DMS53 (cell line): ENCODE measurements around the gene EPB41L2.
"Not testable (repeated sequence)": the region's sequence is repeated elsewhere in the genome, so short reads cannot be mapped to it uniquely, and the experiment has no call there.

Experiments
- DNase-seq: peaks from one replicate; lab custom pipeline; 2025; lab: John Stamatoyannopoulos, UW

EPB41L2 gene

DNA sequence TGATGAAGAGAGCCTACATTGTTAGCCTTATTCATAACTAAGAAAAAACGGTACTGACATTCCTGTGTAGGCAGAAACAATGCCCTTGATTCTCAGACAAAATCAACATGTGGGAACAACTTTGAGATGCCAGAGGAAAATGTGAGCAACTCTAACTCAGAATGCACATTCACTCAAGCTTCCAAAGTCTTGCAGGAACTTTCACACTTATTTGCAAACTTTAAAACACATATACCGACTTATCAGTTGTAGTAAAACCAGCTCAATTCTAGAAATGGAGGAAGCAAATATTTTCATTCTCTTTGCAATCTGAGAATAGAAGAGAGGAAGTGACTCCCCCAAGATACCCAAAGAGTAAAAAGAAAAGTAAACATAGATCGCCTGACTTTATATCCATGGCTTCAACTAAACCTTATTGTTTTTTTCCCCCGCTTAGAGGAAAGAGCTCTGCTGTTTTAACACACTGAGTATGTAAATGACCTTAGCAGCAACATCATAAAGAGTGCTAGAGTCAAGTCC lies 117.6 kb downstream of the EPB41L2 start:
- DNase-seq, result no peak

DNA sequence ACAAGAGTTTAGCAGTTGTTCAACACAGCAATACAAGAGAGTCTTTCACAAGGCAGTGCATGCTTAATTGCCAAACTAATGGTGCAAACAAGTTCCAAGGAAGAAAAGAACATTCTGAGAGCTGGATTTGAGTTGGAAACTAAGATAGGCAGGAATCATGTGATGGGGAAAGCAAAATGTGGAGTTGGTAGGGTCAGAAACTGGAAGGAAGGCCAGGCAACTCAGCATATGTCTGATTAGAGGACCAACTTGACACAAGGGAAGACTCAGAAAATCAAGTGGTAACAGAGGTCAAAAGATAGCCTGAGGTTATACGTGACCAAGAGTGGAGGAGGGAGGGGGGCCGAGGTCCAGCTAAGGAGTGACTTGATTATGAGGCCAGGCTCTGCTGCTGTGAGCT lies 118.6 kb downstream of the EPB41L2 start:
- DNase-seq, result no peak

DNA sequence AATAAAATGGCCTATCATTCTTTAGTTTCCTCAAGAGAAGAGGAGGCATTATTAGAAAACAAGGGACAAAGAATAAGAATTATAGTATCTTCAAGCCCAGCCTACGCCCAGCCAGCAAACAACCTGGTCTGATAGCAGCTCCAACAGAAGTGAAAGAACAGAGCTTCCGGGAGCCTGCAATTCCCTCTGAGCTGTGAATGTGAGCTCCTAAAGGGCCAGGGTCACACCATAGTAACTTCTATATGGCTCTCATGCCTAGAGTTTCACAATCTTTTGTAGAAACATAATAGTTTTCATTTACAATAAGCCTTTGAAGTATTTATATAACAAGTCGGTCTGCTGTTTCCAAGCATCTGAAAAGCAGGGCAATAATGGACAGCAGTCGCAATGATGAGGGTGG lies 119.3 kb downstream of the EPB41L2 start:
- no peak for DNase-seq

DNA sequence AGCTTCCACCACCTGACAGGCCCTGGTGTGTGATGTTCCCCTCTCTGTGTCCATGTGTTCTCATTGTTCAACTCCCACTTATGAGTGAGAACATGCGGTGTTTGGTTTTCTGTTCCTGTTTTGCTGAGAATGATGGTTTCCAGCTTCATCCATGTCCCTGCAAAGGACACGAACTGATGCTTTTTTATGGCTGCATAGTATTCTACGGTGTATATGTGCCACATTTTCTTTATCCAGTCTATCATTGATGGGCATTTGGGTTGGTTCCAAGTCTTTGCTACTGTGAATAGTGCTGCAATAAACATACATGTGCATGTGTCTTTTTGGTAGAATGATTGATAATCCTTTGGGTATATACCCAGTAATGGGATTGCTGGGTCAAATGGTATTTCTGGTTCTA lies 120.3 kb downstream of the EPB41L2 start:
- DNase-seq, result not testable (repeated sequence)

DNA sequence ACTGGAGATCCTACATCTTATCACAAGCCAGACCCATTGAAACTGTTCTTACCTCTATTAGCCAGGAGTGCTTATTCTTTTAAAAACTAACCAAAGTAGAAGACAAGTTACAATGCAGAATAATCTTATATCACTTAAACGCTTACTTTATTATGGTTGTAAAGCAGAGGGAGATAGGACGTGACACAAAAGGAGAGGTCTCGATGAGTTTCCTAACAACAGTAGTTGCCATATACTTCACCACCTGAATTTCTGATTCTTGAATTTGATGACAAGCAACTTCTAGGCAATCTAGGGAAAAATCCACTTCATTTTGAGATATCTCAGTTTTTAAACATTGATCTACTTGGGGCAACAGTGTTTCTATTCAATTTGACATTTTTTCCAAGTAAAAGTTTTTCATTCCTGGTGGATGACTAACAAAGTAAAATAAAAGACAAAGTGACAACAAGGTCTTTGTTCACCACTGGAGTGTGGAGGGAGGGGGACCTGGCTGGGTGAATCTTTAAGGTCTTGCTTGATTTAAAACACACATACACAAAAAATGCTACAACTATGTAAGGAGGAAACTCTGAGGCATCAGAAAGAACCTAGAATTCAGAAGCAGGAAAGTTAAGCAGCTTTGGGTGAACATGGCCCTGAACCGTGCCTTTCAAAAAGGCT lies 125.0 kb downstream of the EPB41L2 start:
- DNase-seq, result no peak

DNA sequence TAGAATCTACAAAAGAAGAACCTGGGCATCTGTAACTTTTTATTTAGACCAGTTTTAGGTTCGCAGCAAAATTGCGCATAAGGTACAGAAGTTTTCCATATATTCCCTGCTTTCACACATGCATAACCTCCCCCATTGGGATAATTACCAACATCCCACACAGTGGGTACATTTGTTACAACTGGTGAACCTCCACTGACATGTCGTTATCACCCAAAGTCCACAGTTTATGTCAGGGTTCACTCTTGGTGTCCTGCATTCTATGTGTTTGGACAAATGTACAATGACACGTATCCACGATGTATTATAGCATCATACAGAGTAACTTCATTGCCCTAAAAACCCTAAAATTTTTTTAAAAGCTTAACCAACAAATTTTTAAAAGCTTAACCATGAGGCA lies 126.1 kb downstream of the EPB41L2 start:
- no peak for DNase-seq

DNA sequence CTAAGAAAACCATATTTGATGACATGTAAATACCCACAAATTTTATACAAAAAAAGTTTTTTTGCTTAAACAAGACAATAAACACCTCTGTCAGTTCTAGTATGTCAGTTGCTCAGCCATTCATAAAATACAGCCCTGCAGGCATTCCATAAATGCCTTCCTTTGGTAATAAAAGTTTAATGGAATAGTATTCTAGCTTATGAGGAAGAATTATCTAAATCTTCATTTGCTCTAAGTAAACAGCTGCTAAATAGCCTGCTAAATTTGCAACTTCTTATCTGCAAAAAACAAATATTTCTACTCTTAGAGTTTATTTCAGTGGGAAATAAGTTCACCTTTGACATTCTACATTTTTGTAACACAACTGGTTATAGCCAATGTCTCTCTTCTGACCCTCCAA lies 127.1 kb downstream of the EPB41L2 start:
- no peak for DNase-seq

DNA sequence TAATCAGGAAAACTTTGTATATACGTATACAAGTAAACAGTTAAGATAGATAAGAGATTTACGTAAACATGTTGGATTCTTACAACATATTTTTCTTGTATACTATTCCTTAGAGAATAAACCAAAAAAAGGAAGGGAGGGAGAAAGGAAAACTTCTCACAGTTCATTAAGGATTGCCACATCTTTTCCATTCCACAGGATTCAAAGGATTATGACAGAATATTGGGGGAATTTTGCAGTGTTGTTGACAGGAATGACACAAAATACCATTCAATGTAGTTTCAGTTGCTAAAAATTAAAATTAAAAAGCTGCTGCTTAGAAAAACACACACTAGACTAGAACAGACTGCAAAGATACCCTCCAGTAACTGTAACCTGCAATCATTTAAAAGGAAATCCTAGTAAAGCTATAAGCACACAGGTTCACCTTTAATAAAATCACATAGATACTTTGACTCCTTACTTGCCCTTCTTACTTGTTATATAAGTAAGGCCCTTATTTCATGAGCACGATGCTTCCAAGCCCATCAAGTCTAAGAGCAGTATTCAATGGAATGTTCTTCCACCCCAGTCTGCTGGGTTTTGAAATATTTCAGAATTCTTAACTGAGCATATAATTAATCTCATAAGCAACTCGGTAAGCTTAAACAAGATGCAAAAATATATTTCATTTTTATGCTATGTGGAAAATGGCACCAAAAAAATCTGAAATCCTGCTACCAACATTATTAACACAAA lies 128.0 kb downstream of the EPB41L2 start:
- DNase-seq, result no peak

DNA sequence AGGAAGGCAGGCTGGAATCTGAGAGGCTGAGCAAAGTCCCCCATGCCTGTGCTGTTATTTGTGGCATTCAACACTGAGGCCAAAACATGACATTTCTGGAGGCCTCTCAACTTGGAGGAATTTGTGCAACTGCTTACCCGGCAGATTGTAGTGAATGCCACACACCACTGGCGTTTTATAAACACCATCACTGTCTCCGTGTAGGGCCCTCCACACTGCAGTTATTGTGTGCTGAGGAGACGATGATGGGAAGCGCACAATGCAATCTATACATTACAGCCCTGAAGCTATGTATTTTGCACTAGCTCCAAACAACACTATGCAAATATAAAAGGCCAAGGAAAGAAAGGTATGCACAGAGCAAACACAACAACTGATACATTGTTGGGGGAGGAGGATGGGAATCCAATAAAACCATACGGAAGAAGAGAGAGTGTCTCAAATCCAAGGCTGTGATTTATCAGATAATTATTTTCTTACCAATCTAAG lies 129.3 kb downstream of the EPB41L2 start:
- no peak for DNase-seq

DNA sequence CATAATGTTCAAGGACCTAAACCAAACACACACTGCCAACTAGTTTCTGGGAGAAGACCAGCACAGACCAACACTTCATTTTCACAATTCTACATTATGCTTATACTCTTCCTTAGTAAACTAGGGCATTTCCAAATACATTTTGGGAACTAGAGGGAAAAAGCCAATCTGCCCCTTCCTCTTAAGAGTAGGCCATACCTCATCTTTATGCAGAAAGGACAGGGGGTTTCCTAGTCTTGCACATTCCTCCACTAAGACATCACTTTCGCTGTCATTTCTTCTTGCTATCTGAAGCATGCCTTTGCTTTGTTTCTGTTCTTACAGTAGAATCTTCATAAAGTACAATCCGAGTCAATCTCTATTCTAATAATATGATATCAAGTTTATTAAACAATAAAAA lies 130.1 kb downstream of the EPB41L2 start:
- no peak for DNase-seq

DNA sequence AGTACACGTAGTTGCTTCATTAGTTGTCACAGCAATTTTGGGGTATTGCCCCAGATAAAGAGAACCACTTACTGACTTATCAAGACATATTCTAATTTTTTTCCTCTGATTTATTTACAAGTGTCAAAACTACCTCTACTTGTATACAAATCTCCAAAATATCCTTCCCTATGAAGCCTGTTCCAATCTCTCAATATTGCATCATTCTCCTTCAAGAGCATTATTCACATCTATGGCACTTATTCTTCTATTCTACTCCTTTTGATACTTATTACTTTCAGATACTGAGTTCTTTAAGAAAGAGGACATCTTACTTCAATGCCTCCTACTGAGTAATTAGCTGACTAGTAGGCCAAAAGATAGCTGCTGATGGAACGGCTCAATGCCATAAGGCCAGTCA lies 130.6 kb downstream of the EPB41L2 start:
- no peak for DNase-seq

DNA sequence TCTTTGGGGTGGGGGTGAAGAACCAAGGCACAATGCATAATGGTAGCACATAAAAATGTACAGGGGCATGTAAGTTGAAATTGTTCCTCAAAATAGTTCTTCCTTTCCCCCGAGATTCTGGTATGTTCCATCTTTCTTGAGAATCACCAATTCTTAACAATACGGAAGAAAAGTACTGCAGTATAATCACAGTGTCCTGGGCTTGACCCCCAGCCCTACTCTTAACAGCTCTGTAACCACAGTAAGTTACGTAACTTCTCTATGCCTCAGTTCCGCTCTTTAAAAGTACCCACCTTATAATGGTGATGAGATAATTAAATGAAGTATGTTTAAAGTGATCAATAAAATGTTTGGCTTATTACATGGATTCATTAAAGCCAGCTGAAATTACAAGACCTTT lies 131.4 kb downstream of the EPB41L2 start:
- no peak for DNase-seq

DNA sequence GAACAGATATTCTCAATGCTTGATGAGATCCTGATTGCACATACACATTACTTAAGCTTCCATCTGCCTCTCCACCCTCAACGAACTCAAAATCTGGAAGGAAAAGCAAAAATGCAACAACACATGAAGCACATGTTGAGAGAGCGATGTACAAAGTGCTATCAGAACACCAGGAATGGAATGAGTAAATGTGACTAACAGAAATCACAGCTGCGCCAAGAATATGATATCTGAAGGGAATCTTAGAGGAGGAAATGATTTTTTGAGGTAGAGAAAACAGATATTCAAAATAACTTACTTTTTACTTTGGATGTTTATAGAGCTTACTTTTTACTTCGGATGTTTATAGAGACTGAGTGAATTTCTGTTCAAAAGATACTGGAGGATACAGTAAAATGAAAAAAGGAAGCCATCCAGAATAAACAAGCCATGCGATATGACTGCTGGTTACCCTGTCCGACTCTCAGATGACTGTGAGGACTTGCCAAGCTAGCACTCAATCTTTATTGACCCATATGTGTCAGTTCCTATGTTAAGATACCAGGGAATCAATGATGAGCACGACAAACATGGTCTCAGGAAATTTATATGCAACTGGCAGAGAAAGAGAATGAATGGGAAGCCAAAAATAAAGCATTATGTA lies 133.9 kb downstream of the EPB41L2 start:
- no peak for DNase-seq

DNA sequence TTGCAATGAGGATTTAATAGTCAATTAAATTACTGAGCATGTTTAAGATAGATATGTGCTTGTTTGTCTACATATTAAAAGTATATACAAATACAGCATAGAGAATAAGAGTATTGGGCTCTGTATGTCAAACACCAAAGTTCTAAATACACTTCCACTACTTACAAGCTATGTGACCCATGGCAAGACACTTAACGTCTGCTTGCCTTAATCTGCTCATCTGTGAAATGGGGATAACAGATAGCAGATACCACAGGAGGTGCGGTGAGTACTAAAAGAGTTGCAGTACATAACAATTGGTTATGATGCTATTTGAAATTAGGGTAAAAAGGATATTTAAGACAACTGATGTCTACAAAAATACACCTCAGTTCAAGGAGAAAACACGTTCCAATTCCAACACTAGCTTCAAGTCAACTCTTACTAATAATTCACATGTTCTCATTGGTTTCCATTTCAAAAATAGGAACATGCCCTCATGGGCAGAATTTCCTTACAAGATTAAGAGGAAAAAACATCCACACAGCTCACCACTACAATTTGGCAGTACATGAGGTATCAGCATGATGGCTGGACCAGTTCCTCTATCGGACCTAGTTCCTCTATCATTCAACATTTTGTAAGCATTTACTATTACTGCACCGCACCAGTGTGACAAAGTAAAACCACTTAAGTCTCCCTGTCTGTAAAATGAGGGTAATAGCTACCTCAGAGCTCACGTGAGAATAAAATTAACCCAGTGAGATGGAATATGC lies 134.7 kb downstream of the EPB41L2 start:
- DNase-seq, result no peak

DNA sequence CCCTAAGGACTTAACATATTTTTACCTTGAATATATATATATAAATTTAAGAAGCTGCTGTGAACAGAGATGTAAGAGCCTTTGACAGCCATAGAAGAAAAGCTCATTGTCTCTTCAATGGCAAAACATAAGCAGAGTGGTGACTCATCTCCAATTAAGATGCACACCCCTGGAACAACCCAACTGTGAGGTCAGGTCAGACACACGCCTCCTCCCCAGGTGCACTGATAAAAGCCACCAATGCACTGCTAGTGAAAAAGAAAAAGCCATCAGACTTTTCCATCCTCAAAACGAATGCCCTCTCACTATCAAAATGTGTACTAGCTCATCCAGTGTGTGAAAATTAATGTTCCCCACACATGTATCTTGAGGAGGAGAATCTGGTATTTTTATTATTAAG lies 135.7 kb downstream of the EPB41L2 start:
- DNase-seq, result peak; percentile 55

DNA sequence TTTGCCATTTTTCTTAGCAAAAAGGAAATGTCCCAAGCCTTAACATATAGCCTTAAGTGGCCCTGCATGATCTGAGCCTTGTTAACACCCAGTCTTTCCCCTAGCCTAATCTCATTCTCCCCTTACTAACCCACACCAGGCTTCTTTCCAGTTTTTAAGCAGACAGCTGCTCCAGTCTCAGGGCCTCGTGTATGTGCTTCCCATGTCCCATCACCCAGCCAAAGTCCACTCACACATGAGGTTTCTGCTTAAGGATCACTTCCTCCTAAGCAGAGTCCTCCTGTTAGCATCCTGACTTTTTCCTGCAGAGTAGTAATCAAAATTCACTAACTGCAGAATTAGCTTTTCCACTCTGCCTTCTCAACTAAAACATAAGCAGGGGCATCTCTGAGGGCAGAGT lies 139.7 kb downstream of the EPB41L2 start:
- DNase-seq, result no peak

DNA sequence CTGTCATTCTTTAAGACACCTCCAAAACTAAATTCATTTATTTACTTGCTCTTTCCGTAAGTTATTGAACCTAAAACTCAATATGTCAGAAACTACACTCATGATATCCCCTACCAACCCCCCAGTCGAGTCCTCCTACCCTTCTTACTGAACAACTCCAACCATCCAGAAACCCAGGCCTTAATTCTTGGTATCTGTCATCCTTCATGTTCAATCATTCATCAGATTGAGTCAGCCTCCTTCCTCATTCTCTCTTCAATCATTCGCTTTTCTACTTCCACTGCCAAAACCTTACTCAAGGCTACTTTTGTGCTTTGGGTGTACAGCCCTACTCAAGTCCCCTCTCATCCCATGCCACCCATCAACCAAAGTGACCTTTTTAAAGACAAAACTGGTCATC lies 140.1 kb downstream of the EPB41L2 start:
- no peak for DNase-seq

DNA sequence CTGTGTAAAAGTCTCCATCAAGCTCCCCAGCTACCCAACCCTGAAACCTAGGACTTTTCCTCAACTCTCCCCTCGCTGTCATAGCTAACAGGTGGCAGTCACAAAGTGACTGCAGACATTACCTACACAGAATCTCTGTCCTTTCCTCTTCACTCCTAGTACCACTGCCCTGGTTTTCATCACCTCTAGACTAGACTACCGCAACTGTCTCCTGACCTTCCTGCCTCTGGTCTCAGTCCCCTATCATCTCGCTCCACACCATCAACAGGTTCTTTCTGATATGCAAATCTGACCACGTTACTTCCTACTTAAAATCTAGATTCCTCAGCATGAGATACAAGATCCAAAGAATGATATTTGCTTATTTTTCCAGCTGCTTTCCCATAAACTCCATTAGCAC lies 142.1 kb downstream of the EPB41L2 start:
- DNase-seq, result no peak

DNA sequence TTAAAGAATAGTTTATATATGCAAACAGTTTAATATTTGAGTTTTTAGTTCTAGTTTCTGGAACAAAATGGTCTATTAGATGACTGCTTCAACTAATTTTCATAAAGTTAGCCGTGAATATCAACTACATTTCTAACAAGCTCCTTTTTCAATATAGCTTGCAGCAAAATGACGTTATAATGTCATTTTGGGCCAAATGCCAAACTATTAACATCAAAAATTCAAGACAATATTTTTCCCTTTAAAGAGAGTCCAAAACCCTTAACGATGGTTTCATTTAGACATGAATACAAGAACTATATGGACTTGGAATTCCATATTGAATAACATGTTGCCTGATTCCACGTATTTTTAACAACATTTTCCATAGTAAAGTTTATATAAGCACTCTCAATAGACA lies 144.9 kb downstream of the EPB41L2 start:
- DNase-seq, result no peak

DNA sequence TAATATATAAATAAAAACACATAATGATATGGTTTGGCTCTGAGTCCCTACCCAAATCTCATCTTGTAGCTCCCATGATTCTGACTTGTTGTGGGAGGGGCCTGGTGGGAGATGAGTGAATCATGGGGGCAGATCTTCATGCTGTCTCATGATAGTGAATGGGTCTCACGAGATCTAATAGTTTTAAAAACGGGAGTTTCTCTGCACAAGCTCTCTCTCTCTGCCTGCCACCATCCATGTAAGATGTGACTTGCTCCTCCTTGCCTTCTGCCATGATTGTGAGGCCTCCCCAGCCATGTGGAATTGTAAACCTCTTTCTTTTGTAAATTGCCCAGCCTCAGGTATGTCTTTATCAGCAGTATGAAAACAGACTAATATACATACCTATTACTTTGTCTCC lies 147.4 kb downstream of the EPB41L2 start:
- DNase-seq, result not testable (repeated sequence)

DNA sequence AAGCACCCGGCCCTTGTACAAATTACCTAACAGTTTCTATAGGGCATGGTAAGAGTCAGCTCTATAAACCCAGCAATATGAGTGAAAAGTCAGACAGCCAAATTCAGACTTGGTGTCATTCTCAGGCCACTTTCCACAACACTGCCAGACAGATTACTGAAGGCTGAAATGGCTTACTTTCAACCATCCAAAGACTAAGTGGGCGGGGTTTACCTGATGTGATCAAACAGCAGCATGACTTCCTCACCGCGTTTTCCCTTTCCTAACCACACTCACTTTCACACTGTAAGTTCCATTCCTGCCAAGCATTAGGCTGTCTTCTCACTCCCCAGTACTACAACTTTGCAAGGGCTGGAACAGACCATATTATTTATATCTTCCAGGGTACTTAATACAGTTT lies 149.9 kb downstream of the EPB41L2 start:
- no peak for DNase-seq

DNA sequence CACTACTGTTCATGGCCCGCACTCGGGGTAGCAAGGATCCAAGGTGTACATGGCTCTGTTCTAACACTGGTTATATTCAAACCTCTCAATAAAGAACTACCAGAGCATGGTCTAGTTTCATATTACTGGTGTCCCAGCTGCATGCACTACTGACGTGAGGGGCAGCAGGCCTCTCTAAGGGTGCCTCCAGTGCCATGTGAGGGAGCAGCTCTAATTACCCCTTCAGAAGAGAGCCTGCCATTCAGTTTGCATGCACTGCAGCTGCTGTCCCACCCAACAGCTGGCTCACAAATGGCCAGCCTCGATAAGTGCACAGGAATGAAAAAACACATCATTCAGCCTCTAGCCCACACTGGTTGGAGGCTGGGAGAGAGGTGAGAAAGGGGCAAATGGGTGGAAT lies 150.6 kb downstream of the EPB41L2 start:
- DNase-seq, result no peak
